PFSK-1 (cell line): ENCODE results near the gene ZC3H18.

Source experiments
- FOXP2 ChIP-seq: optimal IDR thresholded peaks from 2 replicates; pipeline ENCODE3; 2011; ENCODE audit warnings: borderline replicate concordance, control low read depth, inconsistent platforms; ENCODE audit not compliant: insufficient read depth; ENCODE audit errors: extremely low read length, extremely low read depth
- POLR2AphosphoS5 ChIP-seq: IDR thresholded peaks from 2 replicates; pipeline ENCODE4 v1.6.1; 2012; ENCODE audit warnings: low read depth, mild to moderate bottlenecking, control low read depth, low read length, moderate library complexity
- REST ChIP-seq, 2 experiments: IDR thresholded peaks; 2 replicates each; pipeline versions ENCODE4 v1.6.1 to v1.8.0; 2011 to 2012; ENCODE audit warnings: low read depth in 2 of 2, low read length in 2 of 2, control low read depth in 1 of 2, inconsistent platforms in 1 of 2, mild to moderate bottlenecking in 1 of 2, moderate library complexity in 1 of 2; ENCODE audit not compliant: insufficient read depth in 1 of 2
- SIN3A ChIP-seq: IDR thresholded peaks from 2 replicates; pipeline ENCODE4 v1.6.1; 2012; ENCODE audit warnings: mild to moderate bottlenecking, low read length, moderate library complexity, borderline replicate concordance; ENCODE audit not compliant: insufficient read depth
- TAF1 ChIP-seq: IDR thresholded peaks from 2 replicates; pipeline ENCODE4 v1.6.1; 2012; ENCODE audit warnings: low read length, control low read depth, borderline replicate concordance; ENCODE audit not compliant: insufficient read depth

ZC3H18 gene

GRCh38 chr16:88651989-88652761 is 82.0 kb downstream of the ZC3H18 start:
- TF ChIP-seq REST (IDR thresholded peaks at IDR 0.05; ENCODE audit: insufficient read depth in 1 of 2, low read depth in 2 of 2, low read length in 2 of 2) = no peak
- TF ChIP-seq POLR2AphosphoS5 = no peak
- TF ChIP-seq TAF1 = no peak
- no peak for TF ChIP-seq SIN3A
- TF ChIP-seq FOXP2 = no peak

- TF ChIP-seq FOXP2 (no peak), SIN3A (no peak), TAF1 (no peak)
These were observed 82.5 kb downstream of the ZC3H18 start for GRCh38 chr16:88652762-88653063.

- TF ChIP-seq TAF1 (no peak), SIN3A (no peak)
These were observed 82.9 kb downstream of the ZC3H18 start for GRCh38 chr16:88653101-88653500.

- TF ChIP-seq TAF1 = no peak
- TF ChIP-seq REST (IDR thresholded peaks at IDR 0.05; ENCODE audit: insufficient read depth in 1 of 2, low read depth in 2 of 2, low read length in 2 of 2) = no peak
- TF ChIP-seq FOXP2 = no peak
- no peak for TF ChIP-seq POLR2AphosphoS5
- TF ChIP-seq SIN3A = no peak
These were observed 83.6 kb downstream of the ZC3H18 start for GRCh38 chr16:88653596-88654362.

GRCh38 chr16:88654363-88655052 is 84.3 kb downstream of the ZC3H18 start:
- TF ChIP-seq POLR2AphosphoS5 (no peak), REST (IDR thresholded peaks at IDR 0.05; ENCODE audit: insufficient read depth in 1 of 2, low read depth in 2 of 2, low read length in 2 of 2) (no peak), SIN3A (no peak), FOXP2 (no peak), TAF1 (no peak)

- no peak for TF ChIP-seq SIN3A
- no peak for TF ChIP-seq REST (IDR thresholded peaks at IDR 0.05; ENCODE audit: insufficient read depth in 1 of 2, low read depth in 2 of 2, low read length in 2 of 2)
- TF ChIP-seq TAF1 = no peak
- TF ChIP-seq POLR2AphosphoS5 = no peak
- no peak for TF ChIP-seq FOXP2
These were observed 85.0 kb downstream of the ZC3H18 start for GRCh38 chr16:88655053-88655732.
